Upper lobe of right lung (tissue), 1 donor: ENCODE measurements around the gene SPATA1. TPM values are rescaled to one million over a fixed set of nuclear protein-coding genes. Genes with fewer than 3 reads are reported as not detected.

Experiments
- ATAC-seq: fragments of 200-7000 bp; cut with Tn5 transposase; one replicate; pipeline ENCODE4 v1.9.1; 2020; ENCODE audit warnings: mild to moderate bottlenecking, moderate library complexity
- DNase-seq: peaks from one replicate; pipeline ENCODE4 v3.0.0-alpha.2; 2020
- H3K27ac ChIP-seq: fragments of 200-600 bp; one replicate; pipeline ENCODE4 v1.8.0; 2022
- H3K27me3 ChIP-seq: fragments of 200-600 bp; one replicate; pipeline ENCODE4 v1.8.0; 2022; ENCODE audit warnings: mild to moderate bottlenecking
- H3K36me3 ChIP-seq: fragments of 200-600 bp; one replicate; pipeline ENCODE4 v1.8.0; 2022
- H3K4me1 ChIP-seq: fragments of 200-600 bp; one replicate; pipeline ENCODE4 v1.8.0; 2022
- H3K4me3 ChIP-seq: fragments of 200-600 bp; one replicate; pipeline ENCODE4 v1.8.0; 2022; ENCODE audit warnings: mild to moderate bottlenecking
- H3K9me3 ChIP-seq: fragments of 200-600 bp; one replicate; pipeline ENCODE4 v1.8.0; 2022
- intact Hi-C: fragments of 100-400 bp; cut with DNase I; formaldehyde crosslinking; loops from one replicate; pipeline ENCODE4 v1.11.0; 2022
- long read RNA-seq: library from polyadenylated mRNA; unstranded; transcript quantifications from one replicate; pipeline ENCODE4 v2.0.0, GENCODE V29; 2021
- total RNA-seq: library from RNA; stranded (reverse); fragmentation: NEBNext Ultra II Directional; extraction: Animal tissue kit (Norgen Biotek cat#: 25700); gene quantifications from one replicate; pipeline ENCODE4 v1.2.1, GENCODE V29; 2021
- TF ChIP-seq, protein P1 (sequence below): fragments of 200-600 bp; IDR thresholded peaks from one replicate; pipeline ENCODE4 v1.8.0; 2022; ENCODE audit warnings: antibody characterized with exemption
- donor health status: DM: no; HTN: yes; CAD: no; lungs with severe emphysema.

SPATA1 gene, protein sequence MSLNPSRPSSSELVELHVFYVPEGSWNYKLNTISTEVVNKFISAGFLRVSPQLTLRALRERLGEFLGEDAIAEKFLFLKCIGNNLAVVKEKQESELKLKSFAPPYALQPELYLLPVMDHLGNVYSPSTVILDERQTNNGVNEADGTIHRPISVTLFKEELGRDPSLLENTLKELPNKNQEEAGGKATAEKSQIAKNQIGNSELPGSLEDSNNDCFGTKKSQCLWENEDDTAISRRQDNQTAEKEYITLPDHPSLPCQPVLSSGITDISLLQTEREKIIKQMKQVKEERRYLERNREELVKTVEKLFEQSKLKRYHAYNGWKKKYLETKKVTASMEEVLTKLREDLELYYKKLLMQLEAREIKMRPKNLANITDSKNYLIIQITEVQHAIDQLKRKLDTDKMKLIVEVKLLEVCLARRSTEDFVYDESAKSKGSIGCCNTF
- 3.4 TPM for total RNA-seq
- long read RNA-seq, partial matches to known transcripts = 0 of 11 reads
- long read RNA-seq, other reads (novel, unspliced or antisense) = 11 of 11 reads

DNA sequence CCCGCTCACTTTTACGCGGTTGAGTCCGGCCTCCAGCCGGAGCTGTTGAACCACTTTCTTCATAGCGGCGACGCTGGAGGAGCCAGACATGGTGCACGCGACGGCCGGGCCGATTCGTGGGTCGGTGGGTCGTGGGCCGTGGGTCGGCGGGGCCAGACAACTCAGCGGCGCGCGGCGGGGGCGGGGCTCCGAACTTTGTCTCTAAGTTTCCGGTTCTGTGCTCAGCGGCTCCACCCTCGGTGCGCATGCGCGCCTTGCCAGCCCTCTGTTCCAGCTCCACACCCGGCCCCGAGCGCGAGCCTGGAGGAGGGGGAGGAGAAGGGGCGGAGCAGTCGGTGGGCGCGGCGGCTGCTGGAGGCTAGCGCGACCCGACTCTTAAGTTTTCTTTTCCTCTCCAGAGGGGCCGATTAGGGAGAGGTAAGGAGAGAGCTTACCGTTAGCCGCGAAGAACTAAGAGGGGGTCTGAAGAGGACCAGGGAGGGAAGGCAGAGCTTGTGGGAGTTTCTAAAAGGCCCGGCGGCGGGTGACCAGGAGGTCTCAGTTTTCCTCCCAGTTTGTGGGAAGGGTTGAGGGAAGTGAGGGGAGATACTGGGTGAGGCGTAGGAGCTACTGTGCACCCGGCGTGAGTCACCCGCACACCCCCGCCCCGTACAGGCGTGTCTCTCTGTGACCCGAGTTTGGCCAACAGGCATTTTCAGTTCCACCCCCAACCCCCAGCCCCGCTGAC lies at the start of gene SPATA1, which contains the start of gene GNG5:
SPATA1 (plus strand) TSS at position 385 of the 727 bp plus-strand sequence. CDS start 9,974 bp downstream, outside the sequence.
GNG5 (minus strand) TSS at position 580 of the 727 bp plus-strand sequence; CDS start at position 90, 490 bp downstream.
- Histone ChIP-seq H3K27ac (peak within 1 kb of the TSS; percentile 97), H3K36me3 (peaks cover 5% of the 10 kb centered on the region), H3K4me3 (peak within 1 kb of the TSS; percentile 79), H3K9me3 (no peaks in the 10 kb centered on the region), H3K4me1 (peaks cover 32% of the 10 kb centered on the region), H3K27me3 (no peaks in the 10 kb centered on the region)
- DNase-seq = peak; percentile 100
- intact Hi-C loops = loop anchor here (10.0 kb wide), 1 partner anchor 59 kb away; no protein-coding TSS in a partner anchor
- ATAC-seq = peak; percentile 95
- TF ChIP-seq, protein P1, sequence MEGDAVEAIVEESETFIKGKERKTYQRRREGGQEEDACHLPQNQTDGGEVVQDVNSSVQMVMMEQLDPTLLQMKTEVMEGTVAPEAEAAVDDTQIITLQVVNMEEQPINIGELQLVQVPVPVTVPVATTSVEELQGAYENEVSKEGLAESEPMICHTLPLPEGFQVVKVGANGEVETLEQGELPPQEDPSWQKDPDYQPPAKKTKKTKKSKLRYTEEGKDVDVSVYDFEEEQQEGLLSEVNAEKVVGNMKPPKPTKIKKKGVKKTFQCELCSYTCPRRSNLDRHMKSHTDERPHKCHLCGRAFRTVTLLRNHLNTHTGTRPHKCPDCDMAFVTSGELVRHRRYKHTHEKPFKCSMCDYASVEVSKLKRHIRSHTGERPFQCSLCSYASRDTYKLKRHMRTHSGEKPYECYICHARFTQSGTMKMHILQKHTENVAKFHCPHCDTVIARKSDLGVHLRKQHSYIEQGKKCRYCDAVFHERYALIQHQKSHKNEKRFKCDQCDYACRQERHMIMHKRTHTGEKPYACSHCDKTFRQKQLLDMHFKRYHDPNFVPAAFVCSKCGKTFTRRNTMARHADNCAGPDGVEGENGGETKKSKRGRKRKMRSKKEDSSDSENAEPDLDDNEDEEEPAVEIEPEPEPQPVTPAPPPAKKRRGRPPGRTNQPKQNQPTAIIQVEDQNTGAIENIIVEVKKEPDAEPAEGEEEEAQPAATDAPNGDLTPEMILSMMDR = peak; percentile 6

DNA sequence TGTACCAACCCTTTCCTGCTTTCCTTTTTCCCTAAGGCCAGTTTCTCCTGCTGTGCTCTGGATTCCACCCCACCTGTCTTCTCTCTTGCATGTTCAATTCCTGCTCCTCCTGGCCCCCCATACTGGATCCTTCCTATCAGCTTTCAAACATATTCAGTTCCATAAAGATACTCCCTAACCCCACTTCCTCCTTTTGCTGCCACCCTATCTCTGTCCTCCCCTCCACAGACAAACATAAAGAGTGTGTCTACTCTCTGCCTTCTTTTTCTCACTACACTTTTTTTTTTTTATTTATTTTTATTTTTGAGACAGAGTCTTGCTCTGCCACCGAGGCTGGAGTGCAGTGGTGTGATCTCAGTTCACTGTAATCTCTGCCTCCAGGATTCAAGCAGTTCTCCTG lies 44.1 kb upstream of the SPATA1 start:
- H3K36me3 ChIP-seq = no peaks in the 10 kb centered on the region
- DNase-seq = no peak
- no peak for ATAC-seq
- TF ChIP-seq, protein P1 = no peak
- H3K4me1 ChIP-seq = no peaks in the 10 kb centered on the region
- peaks cover 6% of the 10 kb centered on the region for H3K27me3 ChIP-seq
- intact Hi-C loops = no loop called here
- H3K27ac ChIP-seq = no peak overlapping the region
- no peak overlapping the region for H3K4me3 ChIP-seq
- no peaks in the 10 kb centered on the region for H3K9me3 ChIP-seq

DNA sequence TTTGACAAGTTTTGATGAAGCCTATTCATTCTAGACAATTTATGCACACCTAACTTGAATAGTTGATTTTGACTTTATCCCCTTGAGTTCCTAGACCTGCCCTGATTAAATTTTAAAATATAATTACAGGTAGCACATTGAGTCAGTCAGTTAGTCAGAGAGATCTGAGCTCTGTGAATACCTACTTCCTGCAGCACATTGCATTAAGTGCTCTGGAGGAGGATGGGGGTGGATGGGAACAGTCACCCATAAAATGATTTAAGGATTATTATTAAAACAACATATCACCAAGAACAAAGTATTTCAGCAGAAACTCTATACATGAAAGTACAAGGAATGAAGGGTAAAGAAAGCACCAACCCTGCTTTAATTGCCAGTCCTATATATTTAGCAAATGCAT lies 38.9 kb upstream of the SPATA1 start:
- Histone ChIP-seq H3K27me3 (peaks cover 27% of the 10 kb centered on the region), H3K4me1 (no peaks in the 10 kb centered on the region), H3K27ac (no peak overlapping the region), H3K4me3 (no peak overlapping the region), H3K9me3 (no peaks in the 10 kb centered on the region), H3K36me3 (no peaks in the 10 kb centered on the region)
- TF ChIP-seq, protein P1 = no peak
- DNase-seq (no peak), ATAC-seq (no peak)
- intact Hi-C loops = no loop called here

DNA sequence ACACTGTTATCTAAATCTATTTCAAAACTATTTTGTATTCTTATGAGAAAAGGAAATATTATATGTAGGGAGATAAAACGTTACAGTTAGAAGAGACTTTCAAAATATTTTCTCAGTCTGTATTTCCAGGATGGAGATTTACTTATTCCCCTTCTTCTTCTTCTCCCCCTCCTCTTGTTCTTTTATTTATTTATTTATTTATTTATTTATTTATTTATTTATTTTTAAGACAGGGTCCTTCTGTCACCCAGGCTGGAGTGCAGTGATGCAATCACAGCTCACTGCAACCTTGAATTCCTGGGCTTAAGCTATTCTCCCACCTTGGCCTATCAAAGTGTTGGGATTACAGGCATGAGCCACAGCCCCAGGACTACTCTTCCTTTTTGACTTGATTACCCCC lies 30.0 kb upstream of the SPATA1 start:
- Histone ChIP-seq H3K4me3 (no peak overlapping the region), H3K27ac (no peak overlapping the region), H3K4me1 (peaks cover 13% of the 10 kb centered on the region), H3K27me3 (peaks cover 38% of the 10 kb centered on the region), H3K9me3 (no peaks in the 10 kb centered on the region), H3K36me3 (no peaks in the 10 kb centered on the region)
- ATAC-seq (no peak), DNase-seq (no peak)
- TF ChIP-seq, protein P1 = no peak
- intact Hi-C loops = no loop called here

DNA sequence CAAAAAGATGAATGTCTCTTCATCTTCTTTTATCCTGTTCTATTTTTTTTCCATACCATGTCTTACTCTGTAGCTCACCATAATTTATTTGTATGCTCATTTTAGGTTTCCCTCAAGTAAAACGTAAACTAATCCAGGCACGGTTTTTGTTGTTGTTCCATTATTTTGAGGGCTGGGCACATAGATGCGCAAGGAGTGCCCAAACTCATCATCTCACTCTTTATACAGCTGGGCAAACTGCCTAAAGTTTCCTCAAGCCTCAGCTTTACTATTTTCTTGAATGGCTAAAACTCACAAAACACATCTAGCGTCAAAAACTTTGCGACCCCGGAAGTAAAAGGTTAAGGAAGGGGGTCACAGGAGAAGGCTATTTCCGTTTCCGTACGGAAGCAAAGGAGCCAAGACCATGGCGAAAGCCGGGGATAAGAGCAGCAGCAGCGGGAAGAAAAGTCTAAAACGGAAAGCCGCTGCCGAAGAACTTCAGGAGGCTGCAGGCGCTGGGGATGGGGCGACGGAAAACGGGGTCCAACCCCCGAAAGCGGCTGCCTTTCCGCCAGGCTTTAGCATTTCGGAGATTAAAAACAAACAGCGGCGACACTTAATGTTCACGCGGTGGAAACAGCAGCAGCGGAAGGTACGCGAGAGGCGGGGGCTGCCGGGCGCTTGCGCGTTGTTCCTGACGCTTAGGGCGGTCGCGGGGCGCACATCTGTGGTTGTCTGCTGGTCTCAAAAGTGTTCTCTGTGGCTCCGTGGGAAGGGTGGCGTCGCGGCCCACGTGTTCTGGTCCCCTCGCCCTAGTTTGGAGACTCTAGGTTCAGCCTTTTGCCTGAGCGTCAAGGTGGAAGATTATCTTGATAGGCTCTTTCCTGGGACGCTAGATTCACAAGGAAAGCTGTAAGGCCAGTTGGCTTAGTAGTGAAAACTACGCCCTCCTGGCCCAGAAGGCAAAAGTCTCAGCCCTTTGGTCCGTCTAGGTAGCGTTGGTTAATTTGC lies 27.0 kb upstream of the SPATA1 start, which contains the start of gene RPF1:
RPF1 (plus strand) TSS at position 391 of the 993 bp plus-strand sequence; CDS start at position 407, 16 bp downstream.
- Histone ChIP-seq H3K4me3 (peak within 1 kb of the TSS; percentile 66), H3K27me3 (peaks cover 30% of the 10 kb centered on the region), H3K27ac (peak within 1 kb of the TSS; percentile 87), H3K36me3 (peaks cover 16% of the 10 kb centered on the region), H3K4me1 (peaks cover 26% of the 10 kb centered on the region), H3K9me3 (no peaks in the 10 kb centered on the region)
- intact Hi-C loops = no loop called here
- peak; percentile 97 for ATAC-seq
- TF ChIP-seq, protein P1 = no peak
- peak; percentile 89 for DNase-seq
